Measurements from ENCODE around the gene RGL1. TPM values are rescaled to one million over a fixed set of nuclear protein-coding genes. Genes with fewer than 3 reads are reported as not detected.
"Not testable (repeated sequence)": the region's sequence is repeated elsewhere in the genome, so short reads cannot be mapped to it uniquely, and the experiment has no call there.

The RGL1 gene
- total RNA-seq, 1 donor from 2014 or later = 3.2 TPM

- Histone ChIP-seq H3K4me3 (ENCODE audit: low read depth, low read length) (no peak overlapping the region), H3K27me3 (ENCODE audit: control insufficient read depth, insufficient read depth, low read length) (no peaks in the 10 kb centered on the region), H3K36me3 (ENCODE audit: control insufficient read depth, insufficient read depth, low read length) (no peaks in the 10 kb centered on the region)
- no peak for TF ChIP-seq CTCF (IDR thresholded peaks at IDR 0.05; ENCODE audit: insufficient read depth, low read length, poor library complexity, severe bottlenecking)
- DNase-seq (ENCODE audit: low read depth) = no peak
These were observed 43.0 kb upstream of the RGL1 start for GRCh38 chr1:183761871-183762270.

- not testable (repeated sequence) for DNase-seq (ENCODE audit: low read depth); H3K27me3 ChIP-seq (ENCODE audit: control insufficient read depth, insufficient read depth, low read length); H3K4me3 ChIP-seq (ENCODE audit: low read depth, low read length); H3K36me3 ChIP-seq (ENCODE audit: control insufficient read depth, insufficient read depth, low read length)
These were observed 42.1 kb upstream of the RGL1 start for GRCh38 chr1:183762856-183763255.

GRCh38 chr1:183764981-183765380 lies 39.9 kb upstream of the RGL1 start:
- H3K27me3 ChIP-seq (ENCODE audit: control insufficient read depth, insufficient read depth, low read length) = no peaks in the 10 kb centered on the region
- no peak for TF ChIP-seq CTCF (IDR thresholded peaks at IDR 0.05; ENCODE audit: insufficient read depth, low read length, poor library complexity, severe bottlenecking)
- H3K4me3 ChIP-seq (ENCODE audit: low read depth, low read length) = no peak overlapping the region
- no peak for DNase-seq (ENCODE audit: low read depth)
- H3K36me3 ChIP-seq (ENCODE audit: control insufficient read depth, insufficient read depth, low read length) = no peaks in the 10 kb centered on the region

- no peaks in the 10 kb centered on the region for H3K36me3 ChIP-seq (ENCODE audit: control insufficient read depth, insufficient read depth, low read length)
- no peak for DNase-seq (ENCODE audit: low read depth)
- no peak overlapping the region for H3K4me3 ChIP-seq (ENCODE audit: low read depth, low read length)
- no peaks in the 10 kb centered on the region for H3K27me3 ChIP-seq (ENCODE audit: control insufficient read depth, insufficient read depth, low read length)
- no peak for TF ChIP-seq CTCF (IDR thresholded peaks at IDR 0.05; ENCODE audit: insufficient read depth, low read length, poor library complexity, severe bottlenecking)
These were observed 34.7 kb upstream of the RGL1 start for GRCh38 chr1:183769956-183770815.

GRCh38 chr1:183770816-183771128 lies 34.1 kb upstream of the RGL1 start:
- Histone ChIP-seq H3K36me3 (ENCODE audit: control insufficient read depth, insufficient read depth, low read length) (no peaks in the 10 kb centered on the region), H3K27me3 (ENCODE audit: control insufficient read depth, insufficient read depth, low read length) (no peaks in the 10 kb centered on the region), H3K4me3 (ENCODE audit: low read depth, low read length) (no peak overlapping the region)
- DNase-seq (ENCODE audit: low read depth) = no peak
- no peak for TF ChIP-seq CTCF (IDR thresholded peaks at IDR 0.05; ENCODE audit: insufficient read depth, low read length, poor library complexity, severe bottlenecking)

- Histone ChIP-seq H3K36me3 (ENCODE audit: control insufficient read depth, insufficient read depth, low read length) (no peaks in the 10 kb centered on the region), H3K27me3 (ENCODE audit: control insufficient read depth, insufficient read depth, low read length) (no peaks in the 10 kb centered on the region), H3K4me3 (ENCODE audit: low read depth, low read length) (no peak overlapping the region)
- TF ChIP-seq CTCF (IDR thresholded peaks at IDR 0.05; ENCODE audit: insufficient read depth, low read length, poor library complexity, severe bottlenecking) = no peak
- DNase-seq (ENCODE audit: low read depth) = no peak
These were observed 31.2 kb upstream of the RGL1 start for GRCh38 chr1:183773482-183774274.
